ENCODE results near the gene THSD4.

DNA sequence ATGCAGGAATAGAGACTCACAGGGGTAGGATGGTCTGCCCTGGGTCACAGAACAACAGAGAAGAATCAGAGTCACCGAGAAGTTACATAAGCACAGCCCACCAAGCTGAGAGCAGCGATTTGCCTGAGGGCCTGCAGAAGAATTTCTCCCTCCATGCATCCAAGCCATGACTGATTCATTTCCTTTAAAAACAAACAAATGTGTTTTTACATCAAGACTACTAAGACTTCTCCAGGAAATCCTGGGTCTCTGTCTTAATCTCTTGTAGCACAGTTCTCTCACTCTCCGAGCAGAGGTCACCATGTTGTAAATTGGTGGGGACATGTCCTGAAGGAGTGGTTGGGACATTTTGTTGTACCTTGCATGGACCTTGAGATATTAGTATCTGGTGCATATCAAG lies 159.8 kb downstream of the THSD4 start:
- TF ChIP-seq, protein P1, sequence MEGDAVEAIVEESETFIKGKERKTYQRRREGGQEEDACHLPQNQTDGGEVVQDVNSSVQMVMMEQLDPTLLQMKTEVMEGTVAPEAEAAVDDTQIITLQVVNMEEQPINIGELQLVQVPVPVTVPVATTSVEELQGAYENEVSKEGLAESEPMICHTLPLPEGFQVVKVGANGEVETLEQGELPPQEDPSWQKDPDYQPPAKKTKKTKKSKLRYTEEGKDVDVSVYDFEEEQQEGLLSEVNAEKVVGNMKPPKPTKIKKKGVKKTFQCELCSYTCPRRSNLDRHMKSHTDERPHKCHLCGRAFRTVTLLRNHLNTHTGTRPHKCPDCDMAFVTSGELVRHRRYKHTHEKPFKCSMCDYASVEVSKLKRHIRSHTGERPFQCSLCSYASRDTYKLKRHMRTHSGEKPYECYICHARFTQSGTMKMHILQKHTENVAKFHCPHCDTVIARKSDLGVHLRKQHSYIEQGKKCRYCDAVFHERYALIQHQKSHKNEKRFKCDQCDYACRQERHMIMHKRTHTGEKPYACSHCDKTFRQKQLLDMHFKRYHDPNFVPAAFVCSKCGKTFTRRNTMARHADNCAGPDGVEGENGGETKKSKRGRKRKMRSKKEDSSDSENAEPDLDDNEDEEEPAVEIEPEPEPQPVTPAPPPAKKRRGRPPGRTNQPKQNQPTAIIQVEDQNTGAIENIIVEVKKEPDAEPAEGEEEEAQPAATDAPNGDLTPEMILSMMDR (IDR thresholded peaks at IDR 0.05; ENCODE audit: low read depth, low read length), result no peak
- no peak for TF ChIP-seq EZH2phosphoT487 (IDR thresholded peaks at IDR 0.05; ENCODE audit: low read depth)

All from OCI-LY3 (cell line).